ENCODE results near the gene PAM.

The PAM gene

DNA sequence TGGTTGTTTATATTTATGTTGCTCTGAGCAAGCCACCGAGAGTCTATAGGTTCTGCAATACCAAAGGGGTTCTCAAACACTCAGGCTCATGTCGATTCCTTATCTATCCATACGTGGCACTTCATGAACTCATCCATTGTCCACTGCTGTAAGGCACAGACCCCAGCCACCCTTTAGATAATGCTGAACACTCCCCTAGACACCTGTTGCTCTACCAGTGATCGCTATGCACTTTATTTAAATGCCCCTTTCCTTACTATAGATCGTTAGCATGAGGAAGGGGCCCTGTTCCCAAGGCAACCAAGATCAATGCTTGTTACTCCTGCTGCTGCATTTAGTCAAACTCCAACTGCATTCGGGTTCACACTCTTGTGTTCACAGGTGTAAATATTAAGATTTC is 171.9 kb downstream of the PAM start:
- in situ Hi-C loops (cut with MboI; ENCODE audit: low sequenced_read_pairs) = no loop called here

DNA sequence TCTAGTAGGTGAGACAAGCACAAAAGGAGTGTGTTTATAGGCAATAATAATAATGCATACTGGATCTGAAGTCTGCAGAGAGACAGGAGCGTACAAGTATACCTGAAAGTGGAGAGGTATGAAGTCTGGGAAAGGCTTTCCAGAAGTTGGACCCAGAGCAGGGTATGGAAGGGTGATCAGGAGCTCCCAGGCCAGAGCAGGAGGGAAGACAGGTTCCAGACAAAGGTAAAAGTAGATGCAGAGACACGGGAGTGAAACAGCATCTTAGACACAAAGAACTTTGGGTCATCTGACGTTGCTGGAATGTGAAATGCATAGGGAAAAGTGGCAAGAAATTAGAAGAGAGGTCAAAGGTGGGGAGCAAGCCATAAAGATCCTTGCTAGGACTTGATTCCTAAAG is 175.1 kb downstream of the PAM start:
- in situ Hi-C loops (cut with MboI; ENCODE audit: low sequenced_read_pairs) = no loop called here

DNA sequence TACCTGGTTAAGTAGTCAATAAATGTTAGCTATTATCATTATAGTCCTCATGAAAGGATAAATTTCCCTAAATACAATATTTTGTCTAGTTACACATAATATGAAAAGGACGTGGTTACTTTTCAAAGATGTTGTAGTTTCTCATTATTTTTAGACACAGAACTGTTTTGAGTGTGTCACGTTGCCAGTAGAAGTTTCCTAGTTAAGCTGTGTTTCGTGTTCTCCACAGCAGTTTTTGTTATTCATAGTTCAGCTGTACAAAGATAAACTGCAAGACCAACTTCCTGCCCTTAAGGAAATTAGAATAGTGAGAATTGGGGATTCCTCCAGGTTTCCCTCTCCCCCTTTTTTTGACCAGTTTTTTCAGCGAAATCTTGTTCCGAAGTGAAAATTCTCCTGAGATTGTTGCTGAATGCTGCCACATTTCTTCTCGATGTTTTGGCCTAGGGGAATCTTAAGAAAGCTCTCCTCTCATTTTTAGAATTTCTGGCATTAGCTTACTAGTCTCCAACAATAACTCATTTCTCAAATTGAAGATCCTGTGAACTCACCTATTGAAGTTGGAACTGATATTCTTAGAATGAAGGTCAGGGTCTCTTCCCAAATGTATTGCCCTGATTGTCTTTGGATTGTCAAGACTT is 176.1 kb downstream of the PAM start:
- in situ Hi-C loops (cut with MboI; ENCODE audit: low sequenced_read_pairs) = no loop called here

DNA sequence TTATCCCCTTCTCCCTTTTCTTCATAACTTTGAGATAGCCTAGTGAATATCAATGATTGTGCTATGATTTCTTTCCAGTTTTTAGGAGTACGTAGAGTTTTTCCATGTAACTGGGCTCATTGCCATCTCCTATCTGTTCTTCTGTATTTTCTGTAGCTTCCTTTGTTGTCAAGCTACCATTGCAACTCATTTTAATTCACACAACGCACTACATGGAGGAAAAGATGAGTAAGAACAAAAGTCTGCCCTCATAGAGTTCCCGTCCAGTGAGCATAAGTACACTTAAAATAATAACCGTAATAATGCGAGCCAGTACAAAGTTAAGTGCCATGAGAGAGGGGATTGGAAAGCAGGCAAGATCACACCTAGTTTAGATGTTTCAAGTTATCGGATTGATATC is 177.7 kb downstream of the PAM start:
- in situ Hi-C loops (cut with MboI; ENCODE audit: low sequenced_read_pairs) = no loop called here

DNA sequence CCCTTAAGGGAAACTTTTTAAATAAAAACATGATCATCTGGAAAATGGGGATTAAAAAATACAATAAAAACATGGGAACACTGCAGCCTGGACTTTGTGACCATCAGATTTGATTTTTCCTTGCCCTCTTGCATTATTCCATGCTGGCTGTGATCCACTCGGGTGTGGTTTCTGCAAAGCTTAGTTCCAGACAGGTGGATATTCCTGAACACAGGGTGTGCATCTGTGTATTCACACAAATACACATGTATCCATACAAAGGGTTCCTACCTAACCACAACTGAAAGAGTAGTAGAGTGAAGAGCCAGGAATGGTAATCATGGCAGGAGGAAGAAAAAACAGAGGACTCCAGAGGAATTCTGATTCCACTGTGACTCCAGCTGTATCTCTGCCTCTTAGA is 178.2 kb downstream of the PAM start:
- in situ Hi-C loops (cut with MboI; ENCODE audit: low sequenced_read_pairs) = no loop called here

DNA sequence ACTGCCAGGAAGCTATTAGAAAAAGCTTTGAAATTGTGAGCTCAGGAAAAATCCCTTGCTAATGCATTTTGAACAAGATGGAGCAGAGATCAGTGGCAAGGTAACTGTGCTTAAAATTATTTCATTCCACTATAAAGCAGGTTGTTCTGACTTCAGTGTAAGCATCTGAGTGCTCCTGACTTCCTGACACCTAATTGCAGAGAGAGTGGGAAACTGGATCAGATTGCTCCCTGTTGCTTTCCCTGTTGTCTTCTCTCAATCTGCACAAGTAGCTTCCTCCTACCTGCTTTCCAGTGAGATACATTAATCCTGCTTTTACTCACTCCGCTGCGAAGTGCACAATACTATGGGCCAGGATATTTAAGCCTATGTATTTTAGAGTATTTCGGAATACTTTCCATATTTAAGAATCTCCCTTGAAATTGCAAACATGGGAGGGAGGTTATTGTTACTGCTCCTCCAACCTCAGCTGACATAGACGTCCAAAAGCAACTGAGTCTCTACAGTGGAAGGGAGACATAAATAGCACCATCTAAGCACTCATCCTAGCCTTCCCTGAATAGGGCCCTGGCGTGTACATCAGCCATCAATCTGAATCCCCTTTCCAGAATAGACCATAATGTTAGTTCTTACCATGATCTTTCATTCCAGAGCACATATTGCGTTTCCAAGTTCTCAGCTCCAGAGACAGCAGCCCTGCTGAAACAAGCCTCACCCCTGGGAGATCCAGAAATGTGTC is 178.8 kb downstream of the PAM start:
- in situ Hi-C loops (cut with MboI; ENCODE audit: low sequenced_read_pairs) = no loop called here

DNA sequence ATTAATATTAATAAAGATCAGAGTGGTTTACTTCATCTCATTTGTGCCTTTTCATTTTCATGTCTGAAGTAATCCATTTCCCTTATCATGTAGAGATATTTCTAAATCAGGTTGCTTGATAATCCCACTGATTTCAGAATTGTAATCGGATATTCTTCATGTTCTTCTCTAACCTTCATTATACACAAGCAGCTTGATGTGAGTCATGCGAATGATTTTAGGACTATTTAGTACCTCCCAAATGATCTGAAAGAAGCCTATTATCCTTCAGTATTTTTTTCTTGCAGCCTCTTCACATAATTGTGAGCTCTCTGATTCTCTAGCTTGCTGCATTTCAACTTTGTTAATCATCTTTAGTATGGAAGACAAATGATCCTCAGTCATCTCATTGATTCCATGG is 182.8 kb downstream of the PAM start:
- in situ Hi-C loops (cut with MboI; ENCODE audit: low sequenced_read_pairs) = no loop called here

DNA sequence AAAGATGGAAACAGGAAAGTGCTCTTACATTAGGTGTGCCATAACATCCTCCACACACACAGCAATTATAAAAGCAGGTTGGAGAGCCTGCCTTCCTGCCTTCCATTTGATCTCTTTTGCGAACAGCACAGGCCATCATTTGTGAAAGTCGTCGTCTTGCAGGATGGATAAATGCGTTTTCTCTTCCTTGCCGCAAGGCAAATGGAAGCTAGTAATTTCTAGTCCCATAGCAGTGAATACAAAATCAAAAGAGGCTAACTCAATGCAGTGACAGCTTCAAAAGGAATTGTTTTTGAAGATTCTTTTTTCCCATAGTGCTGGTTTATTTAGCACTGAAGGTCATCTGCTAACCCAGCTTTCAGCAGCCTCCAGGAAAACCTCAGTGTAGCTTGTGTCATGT is 186.0 kb downstream of the PAM start:
- in situ Hi-C loops (cut with MboI; ENCODE audit: low sequenced_read_pairs) = no loop called here

DNA sequence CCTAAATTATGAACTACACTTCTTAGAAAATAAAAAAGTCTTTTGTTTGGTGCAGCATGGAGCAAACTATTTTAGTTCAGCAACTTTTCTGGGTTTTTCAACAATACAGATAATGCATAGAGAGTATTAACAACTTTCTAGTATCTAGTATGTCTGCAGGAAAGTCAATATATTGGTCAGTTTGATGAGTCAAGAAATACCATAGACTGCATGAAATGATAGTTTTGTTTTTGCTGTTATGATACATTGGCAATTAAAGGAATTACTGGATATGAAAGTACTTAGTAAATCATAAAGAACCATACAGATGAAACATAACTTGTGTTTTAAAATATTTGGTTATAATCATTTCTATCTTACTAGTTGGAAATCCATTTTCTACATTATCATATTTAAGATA is 191.3 kb downstream of the PAM start:
- in situ Hi-C loops (cut with MboI; ENCODE audit: low sequenced_read_pairs) = no loop called here

DNA sequence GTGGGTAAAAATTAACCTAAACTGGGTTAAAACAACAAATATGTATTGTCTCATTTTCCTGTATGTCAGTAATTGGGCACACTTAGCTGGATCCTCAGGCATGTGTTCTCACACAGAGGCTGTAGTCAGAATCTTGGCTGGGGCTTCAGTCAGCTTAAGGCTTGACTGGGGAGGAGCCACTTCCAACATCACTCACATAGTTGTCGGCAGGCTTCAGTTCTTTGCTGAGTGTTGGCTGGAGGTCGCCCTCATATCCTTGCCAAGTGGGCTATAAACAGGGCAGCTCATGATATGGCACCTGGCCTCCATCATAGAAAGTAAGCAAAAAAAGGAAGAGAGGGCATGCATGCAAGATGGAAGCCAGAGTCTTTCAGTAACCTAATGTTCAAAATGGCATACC is 191.9 kb downstream of the PAM start:
- in situ Hi-C loops (cut with MboI; ENCODE audit: low sequenced_read_pairs) = no loop called here

DNA sequence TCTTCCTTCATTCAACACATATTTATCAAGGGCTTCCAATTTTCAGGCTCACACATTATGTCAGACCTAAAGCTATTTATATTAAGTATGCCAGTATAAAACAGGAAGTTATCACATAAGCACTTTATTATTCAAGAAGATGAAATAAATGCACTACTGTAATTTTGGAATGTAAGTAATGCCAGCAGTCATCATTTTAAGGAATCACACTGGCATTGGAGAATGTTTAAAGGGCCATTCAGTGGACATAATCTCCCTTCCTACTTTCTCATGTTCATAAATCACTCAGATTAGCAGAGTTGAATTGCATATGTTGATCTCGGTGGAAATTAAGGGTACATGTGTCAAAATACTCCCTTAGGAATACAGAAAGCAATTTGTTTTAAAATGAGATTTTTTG is 200.4 kb downstream of the PAM start:
- in situ Hi-C loops (cut with MboI; ENCODE audit: low sequenced_read_pairs) = no loop called here

DNA sequence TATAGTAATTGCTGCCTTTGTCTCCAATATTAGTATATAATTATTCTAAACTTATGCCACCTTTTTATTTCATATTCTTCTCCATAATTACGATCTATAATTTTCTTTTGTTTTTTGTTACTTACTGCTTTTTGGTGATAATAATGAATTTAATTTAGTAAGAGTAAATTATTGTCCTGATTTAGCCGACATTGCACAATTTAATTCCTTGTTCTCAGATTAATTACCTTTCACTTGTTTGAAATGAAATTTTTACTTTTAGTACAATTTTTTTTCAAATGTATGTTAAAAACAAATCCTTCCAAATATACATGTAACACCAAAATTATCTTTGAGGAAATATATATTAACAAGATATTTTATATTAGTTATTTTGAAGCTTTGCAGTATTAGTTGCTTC is 201.5 kb downstream of the PAM start:
- in situ Hi-C loops (cut with MboI; ENCODE audit: low sequenced_read_pairs) = no loop called here

DNA sequence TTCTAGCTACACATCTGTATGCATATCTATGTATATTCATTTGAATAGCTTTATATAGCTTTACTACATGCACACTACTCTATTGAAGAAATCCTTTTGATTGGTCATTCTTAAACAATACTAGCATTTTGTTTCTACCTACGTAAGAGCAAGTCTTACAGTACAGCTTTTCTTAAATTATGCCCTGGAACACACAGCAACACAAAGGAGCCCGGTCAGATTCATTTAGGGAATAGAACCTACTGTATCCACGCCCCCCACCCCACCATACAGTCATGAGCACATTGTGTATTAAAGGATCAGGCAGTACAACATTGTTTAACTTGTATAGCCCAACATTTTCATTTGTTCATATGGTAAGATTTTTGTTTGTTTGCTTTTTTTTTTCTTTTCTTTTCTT is 202.0 kb downstream of the PAM start:
- in situ Hi-C loops (cut with MboI; ENCODE audit: low sequenced_read_pairs) = no loop called here

DNA sequence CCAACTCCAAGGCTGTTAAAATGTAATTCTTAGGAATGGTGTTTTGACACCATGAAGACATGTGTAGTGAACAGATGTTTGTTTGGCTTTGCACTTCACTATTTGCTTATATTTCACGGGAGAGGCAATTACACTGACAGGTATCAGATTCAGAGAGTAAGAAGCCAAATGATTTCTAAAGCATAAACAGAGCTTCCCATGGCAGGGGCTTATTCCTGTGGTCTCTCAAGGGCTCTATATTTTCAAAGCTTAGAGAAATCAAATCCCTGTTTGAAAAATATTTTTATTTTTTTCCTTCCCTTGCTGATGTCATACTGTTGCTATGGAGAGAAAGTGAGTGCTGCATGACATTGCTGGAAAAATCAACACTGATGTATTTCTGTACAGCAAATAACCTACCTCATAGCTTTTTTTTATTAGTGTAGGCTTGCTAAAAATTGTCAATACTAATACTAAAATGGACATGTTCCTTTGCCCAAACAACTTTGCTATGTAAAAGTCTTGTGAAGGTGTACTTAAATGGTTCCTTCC is 203.4 kb downstream of the PAM start:
- in situ Hi-C loops (cut with MboI; ENCODE audit: low sequenced_read_pairs) = no loop called here

DNA sequence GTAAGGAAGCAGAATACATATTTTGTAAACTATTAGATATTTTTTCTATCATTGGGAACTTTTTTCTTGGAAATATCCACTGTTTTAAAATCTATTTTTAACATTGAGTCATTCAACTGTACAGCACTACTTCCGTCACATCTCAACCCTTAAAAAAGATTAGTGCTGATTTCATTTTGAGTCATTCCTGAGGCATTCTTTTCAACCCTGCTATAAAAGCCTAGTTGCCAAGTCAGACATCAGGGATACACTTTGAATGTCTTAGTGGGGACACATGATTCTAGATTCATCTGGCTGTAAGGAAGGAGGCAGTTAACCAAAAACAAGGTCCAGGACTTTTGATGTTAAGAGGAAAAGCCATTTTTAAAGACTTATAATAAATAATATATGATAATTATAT is 203.9 kb downstream of the PAM start:
- in situ Hi-C loops (cut with MboI; ENCODE audit: low sequenced_read_pairs) = no loop called here

DNA sequence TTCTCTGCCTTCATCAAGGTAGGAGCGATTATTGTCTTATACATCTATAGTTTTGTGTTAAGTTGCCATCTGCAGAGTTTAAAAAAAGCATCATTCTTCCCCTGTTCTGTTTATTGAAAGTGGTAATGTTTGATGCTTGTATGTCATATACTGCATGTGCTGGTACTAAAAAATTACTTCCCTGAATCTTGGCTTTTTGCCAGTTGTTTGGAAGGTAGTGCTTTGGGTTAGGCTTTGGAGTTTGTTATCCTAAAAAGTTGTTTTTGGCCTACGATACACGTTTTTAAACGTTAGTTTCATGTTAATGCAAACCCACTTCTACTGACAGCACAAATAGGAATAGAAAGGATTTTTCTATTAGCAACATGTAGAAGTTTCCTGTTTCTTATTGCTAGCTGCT is 206.6 kb downstream of the PAM start:
- in situ Hi-C loops (cut with MboI; ENCODE audit: low sequenced_read_pairs) = no loop called here

DNA sequence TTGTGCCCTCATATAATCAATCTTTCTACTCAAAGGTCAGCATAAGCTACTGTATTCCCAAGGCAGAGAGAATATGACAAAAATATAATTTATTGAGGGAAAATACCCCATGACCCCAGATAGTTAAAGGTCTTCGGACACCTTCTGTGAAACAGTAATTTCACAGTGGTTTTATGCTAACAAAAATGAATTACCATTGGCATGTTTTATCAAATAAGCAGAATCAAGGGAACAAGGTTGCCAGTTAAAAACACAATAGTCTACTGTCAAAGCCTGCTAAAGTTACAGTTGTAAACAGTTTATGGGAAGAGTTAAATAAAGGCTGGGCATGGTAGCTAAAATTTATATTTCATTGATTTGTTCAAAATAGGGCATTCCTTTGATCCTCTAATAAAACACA is 210.5 kb downstream of the PAM start:
- in situ Hi-C loops (cut with MboI; ENCODE audit: low sequenced_read_pairs) = no loop called here

DNA sequence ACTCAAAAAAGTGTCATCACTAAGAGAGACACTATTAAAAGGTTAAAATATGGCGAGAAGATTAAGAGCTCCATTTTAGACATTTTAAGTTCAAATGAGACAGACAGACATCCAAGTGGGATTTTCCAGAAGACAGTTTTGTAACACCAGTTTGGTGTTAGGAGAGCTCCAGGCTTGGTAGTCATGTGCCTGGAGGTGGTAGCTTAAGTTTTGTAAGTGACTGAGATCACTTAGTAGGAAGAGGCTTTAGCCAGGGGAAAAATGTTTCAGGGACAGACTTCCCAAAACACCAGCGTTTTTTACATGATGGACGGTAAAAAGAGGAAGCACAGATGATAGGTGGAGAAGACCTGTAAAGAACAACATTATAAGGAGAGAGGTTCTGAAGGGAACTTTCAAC is 214.5 kb downstream of the PAM start:
- in situ Hi-C loops (cut with MboI; ENCODE audit: low sequenced_read_pairs) = no loop called here

DNA sequence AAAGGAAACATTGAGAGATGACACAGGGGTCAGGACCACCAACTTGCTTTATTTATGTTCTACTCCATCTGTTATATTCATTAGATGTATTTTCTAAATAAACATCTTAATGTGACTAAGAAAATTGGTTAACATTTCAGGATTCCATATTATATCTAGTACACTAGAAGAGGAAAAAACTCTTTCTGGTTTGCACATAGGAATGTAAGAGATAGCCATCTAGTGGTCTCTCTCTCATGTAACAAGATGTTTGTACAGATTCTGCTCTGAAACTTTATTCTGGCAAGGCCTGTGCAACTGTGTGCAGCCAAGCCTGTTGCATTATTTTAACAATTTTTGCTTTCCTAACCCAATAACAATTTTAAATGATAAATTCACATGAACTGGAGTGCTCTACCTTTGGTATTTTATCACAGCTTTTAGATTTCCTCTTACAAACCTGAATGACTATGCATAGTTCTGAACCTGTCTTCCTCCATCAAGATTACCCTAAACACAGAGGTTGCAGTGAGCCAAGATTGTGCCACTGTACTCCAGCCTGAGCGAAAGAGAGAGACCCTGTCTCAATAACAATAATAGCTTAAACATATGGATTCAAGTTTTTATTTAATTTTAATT is 216.7 kb downstream of the PAM start:
- in situ Hi-C loops (cut with MboI; ENCODE audit: low sequenced_read_pairs) = no loop called here

DNA sequence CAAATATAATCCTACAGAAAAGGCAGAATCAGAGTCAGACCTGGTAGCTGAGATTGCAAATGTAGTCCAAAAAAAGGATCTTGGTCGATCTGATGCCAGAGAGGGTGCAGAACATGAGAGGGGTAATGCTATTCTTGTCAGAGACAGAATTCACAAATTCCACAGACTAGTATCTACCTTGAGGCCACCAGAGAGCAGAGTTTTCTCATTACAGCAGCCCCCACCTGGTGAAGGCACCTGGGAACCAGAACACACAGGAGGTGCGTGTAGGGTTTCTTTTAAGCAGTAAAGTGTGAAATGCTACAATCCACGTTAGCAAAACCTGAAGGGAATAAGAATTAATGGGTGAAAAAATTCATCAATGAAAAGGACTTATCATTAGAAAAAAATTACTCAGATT is 219.1 kb downstream of the PAM start:
- in situ Hi-C loops (cut with MboI; ENCODE audit: low sequenced_read_pairs) = no loop called here

DNA sequence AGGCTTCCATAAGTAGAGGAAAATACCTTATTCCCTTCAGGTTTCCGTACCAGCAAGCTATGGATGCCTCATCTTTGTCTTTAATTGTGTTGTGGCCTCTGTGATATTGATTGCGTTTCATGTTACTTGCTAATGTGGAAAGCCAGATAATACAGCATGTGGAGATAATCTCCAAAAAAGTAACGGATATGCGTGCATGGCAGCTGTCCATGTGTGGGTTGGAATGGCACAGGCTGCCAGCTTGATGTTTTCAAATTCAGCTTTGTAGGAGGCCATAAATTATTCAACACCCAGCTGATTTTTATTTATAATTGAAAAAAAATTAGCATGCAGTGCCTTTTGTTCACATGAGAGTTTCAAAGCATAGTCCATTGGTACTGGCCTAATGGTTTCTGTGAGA is 219.9 kb downstream of the PAM start:
- in situ Hi-C loops (cut with MboI; ENCODE audit: low sequenced_read_pairs) = no loop called here

DNA sequence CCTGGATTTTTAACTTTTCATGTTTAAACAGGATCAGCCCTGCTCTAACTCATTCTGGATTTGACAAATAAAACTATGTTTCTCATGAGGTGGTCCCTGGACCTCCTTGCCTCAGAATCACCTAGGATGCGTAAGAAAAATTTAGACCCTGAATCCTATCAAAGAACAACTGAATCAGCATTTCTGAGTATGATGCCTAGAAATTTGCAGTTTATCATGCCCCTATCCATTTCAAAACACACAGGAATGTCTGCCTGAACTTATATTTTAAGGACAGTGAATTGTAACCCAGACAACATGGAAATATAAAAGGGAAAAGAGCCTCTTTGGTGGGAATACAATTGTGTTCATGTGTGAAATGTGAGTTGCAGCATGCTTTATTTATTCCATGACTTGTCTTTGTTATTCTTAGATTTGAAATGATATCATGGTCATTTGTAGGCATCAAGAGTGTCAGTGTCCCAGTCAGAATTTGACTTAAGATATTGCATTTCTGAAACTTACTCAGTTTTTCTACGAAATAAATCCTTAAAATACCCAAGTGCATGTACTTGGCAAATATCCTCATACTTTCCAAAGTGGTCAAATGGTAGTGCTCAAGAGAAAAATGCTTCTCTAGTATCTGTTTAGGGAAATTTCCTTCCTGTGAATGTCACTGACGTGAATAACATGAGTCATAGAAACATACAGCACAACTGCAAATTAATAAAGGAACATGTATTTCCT is 220.5 kb downstream of the PAM start:
- in situ Hi-C loops (cut with MboI; ENCODE audit: low sequenced_read_pairs) = no loop called here
